Measurements from ENCODE around the gene NPIPA7.
"Not testable (repeated sequence)": the region's sequence is repeated elsewhere in the genome, so short reads cannot be mapped to it uniquely, and the experiment has no call there.

Gene NPIPA7

DNA sequence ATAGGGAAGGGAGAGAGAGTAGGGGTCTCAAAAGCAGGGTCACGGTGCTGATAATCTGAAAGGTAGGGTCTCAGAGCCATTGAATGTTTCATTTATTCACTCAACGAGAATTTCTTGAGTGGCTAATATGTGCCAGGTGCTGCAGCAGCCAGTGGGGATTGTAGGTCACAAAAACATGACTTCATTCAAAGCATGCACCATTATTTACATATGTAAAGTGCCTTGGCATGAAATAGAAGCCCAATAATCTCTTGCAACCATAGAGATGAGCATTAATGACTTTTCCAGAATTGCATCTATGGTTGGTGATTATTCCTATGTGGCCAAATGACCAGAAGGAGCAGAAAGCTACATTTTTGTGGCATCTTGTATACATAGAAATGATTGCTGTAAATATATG lies 46.2 kb downstream of the NPIPA7 start:
- DNase-seq: not testable (repeated sequence)

GRCh38 chr16:16431135-16431534 lies 52.2 kb downstream of the NPIPA7 start:
- not testable (repeated sequence) for DNase-seq

DNA sequence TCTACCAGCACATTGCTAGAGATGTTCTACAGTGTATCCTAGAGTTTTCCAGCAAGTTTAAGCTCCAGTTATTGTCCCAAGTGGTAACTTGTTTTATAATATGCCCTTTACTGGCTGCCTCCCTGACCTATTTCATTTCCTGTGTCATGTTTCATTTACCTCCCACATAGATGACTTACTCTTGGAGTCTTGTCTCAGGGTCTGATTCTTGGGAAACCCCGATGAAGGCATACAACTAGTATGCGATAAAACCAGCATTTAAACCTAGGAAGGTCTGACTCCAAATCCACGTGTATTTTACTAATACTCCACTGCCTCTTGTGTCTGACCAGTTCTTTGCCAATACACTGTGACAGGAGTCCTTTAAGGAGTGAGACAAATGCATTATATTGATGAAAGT lies 55.8 kb downstream of the NPIPA7 start:
- not testable (repeated sequence) for DNase-seq

DNA sequence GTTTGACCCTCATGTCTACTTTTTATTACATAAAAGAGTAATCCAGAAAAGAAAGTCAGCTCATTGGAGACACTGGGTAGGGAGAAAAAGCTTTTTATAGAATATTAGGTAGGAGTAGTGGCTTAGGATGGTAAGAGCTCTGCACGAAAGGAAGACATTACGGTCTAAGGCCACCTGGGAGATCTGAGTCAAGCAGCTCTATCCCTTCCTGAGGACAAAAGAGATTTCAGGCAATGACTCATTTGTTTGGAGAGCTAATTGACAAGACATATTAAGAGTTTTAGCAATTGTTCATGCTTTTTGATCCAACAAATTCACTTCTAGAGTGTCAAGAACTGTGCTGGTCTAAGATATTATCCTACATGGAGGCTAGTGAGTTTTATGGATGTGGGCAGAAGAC lies 62.5 kb downstream of the NPIPA7 start:
- DNase-seq: not testable (repeated sequence)
